HepG2 (cell line): ENCODE measurements around the gene TTLL10. TPM values are rescaled to one million over a fixed set of nuclear protein-coding genes. Genes with fewer than 3 reads are reported as not detected.
A peak's percentile ranks its signal among the peaks of the same experiment; 100 is the strongest.

Experiments
- ARHGAP35 ChIP-seq: sonication (generic); formaldehyde crosslinking; IDR thresholded peaks from 2 replicates; pipeline ENCODE4 v1.9.0; 2022; ENCODE audit warnings: mild to moderate bottlenecking, inconsistent platforms, moderate library complexity, missing genetic modification reagents, borderline replicate concordance
- HNF1A ChIP-seq, 2 experiments: sonication (generic) in 1 of 2; formaldehyde crosslinking in 1 of 2; IDR thresholded peaks; 2 replicates each; pipeline versions ENCODE4 v1.4.0 to v1.6.1; 2016 to 2020; ENCODE audit warnings: borderline replicate concordance in 1 of 2, low read depth in 1 of 2, mild to moderate bottlenecking in 1 of 2, missing genetic modification reagents in 1 of 2
- KDM1A ChIP-seq: IDR thresholded peaks from 2 replicates; pipeline ENCODE4 v1.6.1; 2016; ENCODE audit warnings: missing compliant biosample characterization
- MIXL1 ChIP-seq: IDR thresholded peaks from 2 replicates; pipeline ENCODE4 v1.6.1; 2016
- NONO ChIP-seq, 2 experiments: fragments of 450-650 bp in 1 of 2; sonication (generic) in 1 of 2; formaldehyde crosslinking in 1 of 2; IDR thresholded peaks in 1 of 2; conservative IDR thresholded peaks in 1 of 2; 2 replicates each; pipeline versions ENCODE4 v1.6.1 to v1.8.0; 2017 to 2022; ENCODE audit warnings: mild to moderate bottlenecking in 1 of 2, missing genetic modification reagents in 1 of 2, moderate library complexity in 1 of 2
- SP5 ChIP-seq: IDR thresholded peaks from 2 replicates; pipeline ENCODE4 v1.6.1; 2016; ENCODE audit warnings: low read depth, borderline replicate concordance
- SRSF1 ChIP-seq: fragments of 200-400 bp; formaldehyde crosslinking; optimal IDR thresholded peaks from 2 replicates; pipeline ENCODE3; 2017; ENCODE audit warnings: mild to moderate bottlenecking, low read depth, low read length, moderate library complexity
- TCF12 ChIP-seq, 2 experiments: fragments of 450-650 bp in 1 of 2; sonication (generic) in 1 of 2; formaldehyde crosslinking in 1 of 2; IDR thresholded peaks; 2 replicates each; pipeline versions ENCODE4 v1.6.1 to v1.8.0; 2017 to 2022; ENCODE audit warnings: antibody characterized with exemption in 1 of 2, mild to moderate bottlenecking in 1 of 2, missing genetic modification reagents in 1 of 2, moderate library complexity in 1 of 2
- TGIF2 ChIP-seq: IDR thresholded peaks from 2 replicates; pipeline ENCODE4 v1.6.1; 2016; ENCODE audit warnings: control low read depth, missing compliant biosample characterization
- ZMAT5 ChIP-seq: sonication (generic); formaldehyde crosslinking; IDR thresholded peaks from 2 replicates; pipeline ENCODE4 v1.5.0; 2020; ENCODE audit warnings: mild to moderate bottlenecking, low read depth, missing genetic modification reagents, borderline replicate concordance
- ZNF251 ChIP-seq: sonication (generic); formaldehyde crosslinking; IDR thresholded peaks from 2 replicates; pipeline ENCODE4 v1.9.0; 2021; ENCODE audit warnings: mild to moderate bottlenecking, missing genetic modification reagents
- ZNF256 ChIP-seq: sonication (generic); formaldehyde crosslinking; conservative IDR thresholded peaks from 2 replicates; pipeline ENCODE4 v1.4.0; 2020; ENCODE audit warnings: missing genetic modification reagents
- ZNF292 ChIP-seq: sonication (generic); formaldehyde crosslinking; IDR thresholded peaks from 2 replicates; pipeline ENCODE4 v1.8.1; 2022; ENCODE audit warnings: mild to moderate bottlenecking, low read depth, missing genetic modification reagents, borderline replicate concordance
- ZNF569 ChIP-seq: sonication (generic); formaldehyde crosslinking; IDR thresholded peaks from 2 replicates; pipeline ENCODE4 v1.5.0; 2020; ENCODE audit warnings: mild to moderate bottlenecking, missing genetic modification reagents, moderate library complexity, borderline replicate concordance
- ZNF598 ChIP-seq: sonication (generic); formaldehyde crosslinking; IDR thresholded peaks from 2 replicates; pipeline ENCODE4 v1.5.1; 2020; ENCODE audit warnings: mild to moderate bottlenecking, missing genetic modification reagents, borderline replicate concordance
- ZNF607 ChIP-seq: sonication (generic); formaldehyde crosslinking; IDR thresholded peaks from 2 replicates; pipeline ENCODE4 v1.5.1; 2020; ENCODE audit warnings: missing genetic modification reagents, mild to moderate bottlenecking, borderline replicate concordance
- ZNF761 ChIP-seq: sonication (generic); formaldehyde crosslinking; conservative IDR thresholded peaks from 2 replicates; pipeline ENCODE4 v1.4.0; 2020; ENCODE audit warnings: mild to moderate bottlenecking, missing genetic modification reagents
- ZSCAN21 ChIP-seq: sonication (generic); formaldehyde crosslinking; IDR thresholded peaks from 2 replicates; pipeline ENCODE4 v1.8.0; 2022; ENCODE audit warnings: mild to moderate bottlenecking, missing genetic modification reagents, moderate library complexity, borderline replicate concordance
- ZSCAN31 ChIP-seq: sonication (generic); formaldehyde crosslinking; IDR thresholded peaks from 2 replicates; pipeline ENCODE4 v1.5.0; 2020; ENCODE audit warnings: low read depth, mild to moderate bottlenecking, missing genetic modification reagents
- polyA plus RNA-seq, 8 experiments: library from polyadenylated mRNA; depleted of rRNA in 3 of 8; stranded (reverse) in 7 of 8; unstranded in 1 of 8; fragments of >200 nt; fragmentation: Illumina TruSeq in 4 of 8; extraction: Trizol in 4 of 8; gene quantifications; 2 replicates each; pipeline versions ENCODE4 v1.2.1 to v1.2.3, GENCODE V29; 2011 to 2016; ENCODE audit warnings: low read depth in 4 of 8, missing spikeins in 1 of 8, mixed read lengths in 1 of 8; ENCODE audit not compliant: insufficient read depth in 1 of 8
- total RNA-seq, 5 experiments: library from RNA; depleted of rRNA; stranded (reverse); fragments of >200 nt; fragmentation: Illumina TruSeq; extraction: Trizol; gene quantifications; 2 replicates each; pipeline ENCODE4 v1.2.3, GENCODE V29; 2016; ENCODE audit warnings: low read depth in 1 of 5
- TF ChIP-seq, protein P1 (sequence below): sonication (generic); formaldehyde crosslinking; IDR thresholded peaks from 2 replicates; pipeline ENCODE4 v1.5.0; 2020; ENCODE audit warnings: mild to moderate bottlenecking, missing genetic modification reagents

Gene TTLL10
- total and polyA plus RNA-seq, 2 of the 13 experiments (the other 11 are each of a cell fraction or from before 2014, with no cell fraction given), result not detected

- TF ChIP-seq HNF1A (IDR thresholded peaks at IDR 0.05; ENCODE audit: low read depth) (peak; percentile 42; the same call in 1 of the 2 replicates), HNF1A (CRISPR knock-in tag; IDR thresholded peaks at IDR 0.05; ENCODE audit: borderline replicate concordance) (peak; percentile 44; the same call in 1 of the 2 replicates), SRSF1 (peak; percentile 77), TGIF2 (CRISPR knock-in tag) (0 out of 2 replicates have a peak, but pooled peaks have one; percentile 58), ZMAT5 (CRISPR knock-in tag) (no peak), TCF12 (IDR thresholded peaks at IDR 0.05) (no peak), TCF12 (CRISPR knock-in tag; IDR thresholded peaks at IDR 0.05) (peak; percentile 49; the same call in 1 of the 2 replicates), ARHGAP35 (CRISPR knock-in tag) (peak; percentile 74; the same call in 1 of the 2 replicates), ZSCAN31 (CRISPR knock-in tag) (peak; percentile 8; the same call in 1 of the 2 replicates), ZSCAN21 (CRISPR knock-in tag) (0 out of 2 replicates have a peak, but pooled peaks have one; percentile 21), ZNF607 (CRISPR knock-in tag) (0 out of 2 replicates have a peak, but pooled peaks have one; percentile 30), ZNF569 (CRISPR knock-in tag) (no peak), MIXL1 (CRISPR knock-in tag) (0 out of 2 replicates have a peak, but pooled peaks have one; percentile 24), KDM1A (CRISPR knock-in tag) (no peak), NONO (IDR thresholded peaks at IDR 0.05) (no peak), NONO (CRISPR knock-in tag; conservative IDR thresholded peaks at IDR 0.05) (peak; percentile 53; the same call in 1 of the 2 replicates), ZNF598 (0 out of 2 replicates have a peak, but pooled peaks have one; percentile 10), ZNF256 (CRISPR knock-in tag) (0 out of 2 replicates have a peak, but pooled peaks have one; percentile 60), ZNF251 (CRISPR knock-in tag) (0 out of 2 replicates have a peak, but pooled peaks have one; percentile 38), ZNF761 (no peak), SP5 (CRISPR knock-in tag) (0 out of 2 replicates have a peak, but pooled peaks have one; percentile 23), ZNF292 (0 out of 2 replicates have a peak, but pooled peaks have one; percentile 14)
- TF ChIP-seq, protein P1, sequence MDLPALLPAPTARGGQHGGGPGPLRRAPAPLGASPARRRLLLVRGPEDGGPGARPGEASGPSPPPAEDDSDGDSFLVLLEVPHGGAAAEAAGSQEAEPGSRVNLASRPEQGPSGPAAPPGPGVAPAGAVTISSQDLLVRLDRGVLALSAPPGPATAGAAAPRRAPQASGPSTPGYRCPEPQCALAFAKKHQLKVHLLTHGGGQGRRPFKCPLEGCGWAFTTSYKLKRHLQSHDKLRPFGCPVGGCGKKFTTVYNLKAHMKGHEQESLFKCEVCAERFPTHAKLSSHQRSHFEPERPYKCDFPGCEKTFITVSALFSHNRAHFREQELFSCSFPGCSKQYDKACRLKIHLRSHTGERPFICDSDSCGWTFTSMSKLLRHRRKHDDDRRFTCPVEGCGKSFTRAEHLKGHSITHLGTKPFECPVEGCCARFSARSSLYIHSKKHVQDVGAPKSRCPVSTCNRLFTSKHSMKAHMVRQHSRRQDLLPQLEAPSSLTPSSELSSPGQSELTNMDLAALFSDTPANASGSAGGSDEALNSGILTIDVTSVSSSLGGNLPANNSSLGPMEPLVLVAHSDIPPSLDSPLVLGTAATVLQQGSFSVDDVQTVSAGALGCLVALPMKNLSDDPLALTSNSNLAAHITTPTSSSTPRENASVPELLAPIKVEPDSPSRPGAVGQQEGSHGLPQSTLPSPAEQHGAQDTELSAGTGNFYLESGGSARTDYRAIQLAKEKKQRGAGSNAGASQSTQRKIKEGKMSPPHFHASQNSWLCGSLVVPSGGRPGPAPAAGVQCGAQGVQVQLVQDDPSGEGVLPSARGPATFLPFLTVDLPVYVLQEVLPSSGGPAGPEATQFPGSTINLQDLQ, result no peak
These were observed 45.1 kb upstream of the TTLL10 start (continued) for GRCh38 chr1:1128454-1129139.
